Activated naive CD8-positive, alpha-beta T cell (primary cell): ENCODE results near the gene EXO1.
"Not testable (repeated sequence)": the region's sequence is repeated elsewhere in the genome, so short reads cannot be mapped to it uniquely, and the experiment has no call there.

Source experiments
- H3K27ac Mint-ChIP-seq: one replicate; pipeline ENCODE4 v1.8.0; 2021; ENCODE audit warnings: mixed read lengths
- H3K27me3 Mint-ChIP-seq: one replicate; pipeline ENCODE4 v1.8.0; 2021; ENCODE audit warnings: mixed read lengths
- H3K36me3 Mint-ChIP-seq: one replicate; pipeline ENCODE4 v1.8.0; 2021; ENCODE audit warnings: mixed read lengths
- H3K4me1 Mint-ChIP-seq: one replicate; pipeline ENCODE4 v1.8.0; 2021; ENCODE audit warnings: low read depth, mixed read lengths
- H3K4me3 Mint-ChIP-seq: one replicate; pipeline ENCODE4 v1.8.0; 2021; ENCODE audit warnings: mild to moderate bottlenecking, mixed read lengths
- H3K9me3 Mint-ChIP-seq: one replicate; pipeline ENCODE4 v1.8.0; 2021; ENCODE audit warnings: low read depth, mixed read lengths

Gene EXO1

GRCh38 chr1:241825581-241825980 is 22.4 kb upstream of the EXO1 start:
- peaks cover 2% of the 10 kb centered on the region for H3K36me3 Mint-ChIP-seq
- H3K27ac Mint-ChIP-seq, result no peak overlapping the region
- no peaks in the 10 kb centered on the region for H3K9me3 Mint-ChIP-seq
- no peaks in the 10 kb centered on the region for H3K4me1 Mint-ChIP-seq
- H3K27me3 Mint-ChIP-seq, result no peaks in the 10 kb centered on the region
- H3K4me3 Mint-ChIP-seq, result no peak overlapping the region

- not testable (repeated sequence) for H3K9me3 Mint-ChIP-seq, H3K36me3 Mint-ChIP-seq, H3K27ac Mint-ChIP-seq, H3K27me3 Mint-ChIP-seq, H3K4me1 Mint-ChIP-seq, H3K4me3 Mint-ChIP-seq
Measured at GRCh38 chr1:241826613-241827012, 21.4 kb upstream of the EXO1 start.

- H3K27me3 Mint-ChIP-seq, result no peaks in the 10 kb centered on the region
- no peak overlapping the region for H3K27ac Mint-ChIP-seq
- H3K36me3 Mint-ChIP-seq, result peaks cover 2% of the 10 kb centered on the region
- H3K4me3 Mint-ChIP-seq, result no peak overlapping the region
- H3K9me3 Mint-ChIP-seq, result no peaks in the 10 kb centered on the region
- no peaks in the 10 kb centered on the region for H3K4me1 Mint-ChIP-seq
Measured at GRCh38 chr1:241827264-241827663, 20.7 kb upstream of the EXO1 start.

GRCh38 chr1:241828463-241829021 is 19.5 kb upstream of the EXO1 start:
- no peaks in the 10 kb centered on the region for H3K9me3 Mint-ChIP-seq
- peaks cover 2% of the 10 kb centered on the region for H3K36me3 Mint-ChIP-seq
- H3K4me3 Mint-ChIP-seq, result no peak overlapping the region
- H3K27me3 Mint-ChIP-seq, result no peaks in the 10 kb centered on the region
- H3K27ac Mint-ChIP-seq, result no peak overlapping the region
- no peaks in the 10 kb centered on the region for H3K4me1 Mint-ChIP-seq

GRCh38 chr1:241829468-241829867 is 18.5 kb upstream of the EXO1 start:
- no peak overlapping the region for H3K27ac Mint-ChIP-seq
- H3K4me1 Mint-ChIP-seq, result no peaks in the 10 kb centered on the region
- no peaks in the 10 kb centered on the region for H3K9me3 Mint-ChIP-seq
- peaks cover 2% of the 10 kb centered on the region for H3K36me3 Mint-ChIP-seq
- H3K27me3 Mint-ChIP-seq, result no peaks in the 10 kb centered on the region
- no peak overlapping the region for H3K4me3 Mint-ChIP-seq

- H3K27me3 Mint-ChIP-seq, result no peaks in the 10 kb centered on the region
- no peaks in the 10 kb centered on the region for H3K9me3 Mint-ChIP-seq
- no peak overlapping the region for H3K4me3 Mint-ChIP-seq
- H3K27ac Mint-ChIP-seq, result no peak overlapping the region
- H3K36me3 Mint-ChIP-seq, result no peaks in the 10 kb centered on the region
- peaks cover 5% of the 10 kb centered on the region for H3K4me1 Mint-ChIP-seq
Measured at GRCh38 chr1:241834733-241835377, 13.1 kb upstream of the EXO1 start.

GRCh38 chr1:241836941-241837340 is 11.1 kb upstream of the EXO1 start:
- Mint-ChIP-seq H3K27me3 (no peaks in the 10 kb centered on the region), H3K4me3 (no peak overlapping the region), H3K9me3 (no peaks in the 10 kb centered on the region), H3K36me3 (no peaks in the 10 kb centered on the region), H3K27ac (no peak overlapping the region), H3K4me1 (peaks cover 5% of the 10 kb centered on the region)

GRCh38 chr1:241837416-241837815 is 10.6 kb upstream of the EXO1 start:
- no peaks in the 10 kb centered on the region for H3K27me3 Mint-ChIP-seq

GRCh38 chr1:241837901-241838300 is 10.1 kb upstream of the EXO1 start:
- no peaks in the 10 kb centered on the region for H3K36me3 Mint-ChIP-seq
- no peaks in the 10 kb centered on the region for H3K9me3 Mint-ChIP-seq
- peaks cover 5% of the 10 kb centered on the region for H3K4me1 Mint-ChIP-seq
- H3K27me3 Mint-ChIP-seq, result no peaks in the 10 kb centered on the region
- H3K4me3 Mint-ChIP-seq, result no peak overlapping the region
- no peak overlapping the region for H3K27ac Mint-ChIP-seq

More at GRCh38 chr1:241837416-241837815, 10.6 kb upstream of the EXO1 start:
- Mint-ChIP-seq H3K27ac (no peak overlapping the region), H3K36me3 (no peaks in the 10 kb centered on the region), H3K9me3 (no peaks in the 10 kb centered on the region), H3K4me3 (no peak overlapping the region), H3K4me1 (peaks cover 5% of the 10 kb centered on the region)

GRCh38 chr1:241838897-241839296 is 9.1 kb upstream of the EXO1 start:
- H3K4me3 Mint-ChIP-seq, result no peak overlapping the region
- no peaks in the 10 kb centered on the region for H3K27me3 Mint-ChIP-seq
- no peaks in the 10 kb centered on the region for H3K9me3 Mint-ChIP-seq
- H3K4me1 Mint-ChIP-seq, result peaks cover 5% of the 10 kb centered on the region
- no peaks in the 10 kb centered on the region for H3K36me3 Mint-ChIP-seq
- H3K27ac Mint-ChIP-seq, result no peak overlapping the region

- Mint-ChIP-seq H3K4me1 (peaks cover 5% of the 10 kb centered on the region), H3K27ac (no peak overlapping the region), H3K9me3 (no peaks in the 10 kb centered on the region), H3K36me3 (no peaks in the 10 kb centered on the region), H3K4me3 (no peak overlapping the region), H3K27me3 (no peaks in the 10 kb centered on the region)
Measured at GRCh38 chr1:241839369-241839979, 8.5 kb upstream of the EXO1 start.

- H3K4me3 Mint-ChIP-seq, result no peak overlapping the region
- no peaks in the 10 kb centered on the region for H3K27me3 Mint-ChIP-seq
- H3K9me3 Mint-ChIP-seq, result no peaks in the 10 kb centered on the region
- peaks cover 5% of the 10 kb centered on the region for H3K4me1 Mint-ChIP-seq
- no peaks in the 10 kb centered on the region for H3K36me3 Mint-ChIP-seq
- H3K27ac Mint-ChIP-seq, result no peak overlapping the region
Measured at GRCh38 chr1:241840164-241840563, 7.8 kb upstream of the EXO1 start.

- Mint-ChIP-seq H3K4me1 (peaks cover 5% of the 10 kb centered on the region), H3K27ac (no peak overlapping the region), H3K27me3 (no peaks in the 10 kb centered on the region), H3K9me3 (no peaks in the 10 kb centered on the region), H3K36me3 (no peaks in the 10 kb centered on the region), H3K4me3 (no peak overlapping the region)
Measured at GRCh38 chr1:241841691-241842090, 6.3 kb upstream of the EXO1 start.

- Mint-ChIP-seq H3K4me1 (peaks cover 8% of the 10 kb centered on the region), H3K4me3 (no peak overlapping the region), H3K9me3 (no peaks in the 10 kb centered on the region), H3K36me3 (no peaks in the 10 kb centered on the region), H3K27ac (no peak overlapping the region), H3K27me3 (no peaks in the 10 kb centered on the region)
Measured at GRCh38 chr1:241842565-241842964, 5.4 kb upstream of the EXO1 start.

- Mint-ChIP-seq H3K4me1 (peaks cover 16% of the 10 kb centered on the region), H3K36me3 (no peaks in the 10 kb centered on the region), H3K4me3 (no peak overlapping the region), H3K9me3 (no peaks in the 10 kb centered on the region), H3K27me3 (no peaks in the 10 kb centered on the region), H3K27ac (no peak overlapping the region)
Measured at GRCh38 chr1:241844593-241844992, 3.4 kb upstream of the EXO1 start.

GRCh38 chr1:241846375-241846774 is 1.6 kb upstream of the EXO1 start:
- no peaks in the 10 kb centered on the region for H3K27me3 Mint-ChIP-seq
- H3K27ac Mint-ChIP-seq, result no peak overlapping the region
- H3K4me1 Mint-ChIP-seq, result peaks cover 15% of the 10 kb centered on the region
- no peak overlapping the region for H3K4me3 Mint-ChIP-seq
- H3K36me3 Mint-ChIP-seq, result no peaks in the 10 kb centered on the region
- no peaks in the 10 kb centered on the region for H3K9me3 Mint-ChIP-seq
